Suprapubic skin (tissue), 3 donors: ENCODE data around the gene NCF4.

Experiments used
- EP300 ChIP-seq: sonication (generic); formaldehyde crosslinking; IDR thresholded peaks from one replicate; pipeline ENCODE4 v1.6.1; 2017; ENCODE audit warnings: antibody characterized with exemption
- POLR2A ChIP-seq, 2 donors: fragments of 450-650 bp; IDR thresholded peaks; one replicate each; pipeline ENCODE4 v1.6.1; 2017; ENCODE audit warnings: antibody characterized with exemption in 2 of 2, mild to moderate bottlenecking in 2 of 2, moderate library complexity in 2 of 2
- TF ChIP-seq, protein P1 (sequence below), 2 donors: fragments of 200-600 bp in 1 of 2; fragments of 450-650 bp in 1 of 2; sonication (generic) in 1 of 2; IDR thresholded peaks; one replicate each; pipeline ENCODE4 v1.5.1; 2016 to 2019; ENCODE audit warnings: antibody characterized with exemption in 2 of 2, mild to moderate bottlenecking in 1 of 2, moderate library complexity in 1 of 2

DNA sequence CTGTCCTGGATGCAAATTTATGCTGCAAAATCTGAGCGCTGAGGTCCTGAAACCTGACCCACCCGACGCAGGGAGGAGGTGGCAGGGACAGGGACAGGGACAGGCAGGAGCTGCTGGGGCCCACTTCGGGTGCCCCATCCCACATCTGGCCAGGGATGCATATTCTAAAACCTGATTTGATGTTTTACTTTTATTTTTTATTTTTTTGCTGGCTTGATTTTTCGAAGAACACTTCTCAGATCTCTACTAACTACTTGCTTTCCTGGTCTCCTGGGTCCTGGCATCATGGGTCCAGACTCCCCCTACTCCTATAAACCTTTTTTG lies 43.3 kb upstream of the NCF4 start:
- TF ChIP-seq, protein P1, sequence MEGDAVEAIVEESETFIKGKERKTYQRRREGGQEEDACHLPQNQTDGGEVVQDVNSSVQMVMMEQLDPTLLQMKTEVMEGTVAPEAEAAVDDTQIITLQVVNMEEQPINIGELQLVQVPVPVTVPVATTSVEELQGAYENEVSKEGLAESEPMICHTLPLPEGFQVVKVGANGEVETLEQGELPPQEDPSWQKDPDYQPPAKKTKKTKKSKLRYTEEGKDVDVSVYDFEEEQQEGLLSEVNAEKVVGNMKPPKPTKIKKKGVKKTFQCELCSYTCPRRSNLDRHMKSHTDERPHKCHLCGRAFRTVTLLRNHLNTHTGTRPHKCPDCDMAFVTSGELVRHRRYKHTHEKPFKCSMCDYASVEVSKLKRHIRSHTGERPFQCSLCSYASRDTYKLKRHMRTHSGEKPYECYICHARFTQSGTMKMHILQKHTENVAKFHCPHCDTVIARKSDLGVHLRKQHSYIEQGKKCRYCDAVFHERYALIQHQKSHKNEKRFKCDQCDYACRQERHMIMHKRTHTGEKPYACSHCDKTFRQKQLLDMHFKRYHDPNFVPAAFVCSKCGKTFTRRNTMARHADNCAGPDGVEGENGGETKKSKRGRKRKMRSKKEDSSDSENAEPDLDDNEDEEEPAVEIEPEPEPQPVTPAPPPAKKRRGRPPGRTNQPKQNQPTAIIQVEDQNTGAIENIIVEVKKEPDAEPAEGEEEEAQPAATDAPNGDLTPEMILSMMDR (IDR thresholded peaks at IDR 0.05), result no peak
- TF ChIP-seq POLR2A (IDR thresholded peaks at IDR 0.05) (no peak), EP300 (no peak)
